HFF-Myc (cell line): ENCODE data around the gene RPTOR.

Experiments used
- DNase-seq: peaks from one replicate; pipeline ENCODE4 v3.0.0-alpha.2; 2011; ENCODE audit warnings: low read depth; ENCODE audit errors: extremely low read depth
- H3K4me3 ChIP-seq: replicated peaks from 2 replicates; pipeline ENCODE4 v1.5.1; 2011; ENCODE audit warnings: low read depth, mild to moderate bottlenecking, control low read depth, low read length
- TF ChIP-seq, protein P1 (sequence below): IDR thresholded peaks from 2 replicates; pipeline ENCODE4 v1.5.1; 2012; ENCODE audit warnings: mild to moderate bottlenecking, low read depth, low read length, control low read depth; ENCODE audit errors: missing control alignments

RPTOR gene

DNA sequence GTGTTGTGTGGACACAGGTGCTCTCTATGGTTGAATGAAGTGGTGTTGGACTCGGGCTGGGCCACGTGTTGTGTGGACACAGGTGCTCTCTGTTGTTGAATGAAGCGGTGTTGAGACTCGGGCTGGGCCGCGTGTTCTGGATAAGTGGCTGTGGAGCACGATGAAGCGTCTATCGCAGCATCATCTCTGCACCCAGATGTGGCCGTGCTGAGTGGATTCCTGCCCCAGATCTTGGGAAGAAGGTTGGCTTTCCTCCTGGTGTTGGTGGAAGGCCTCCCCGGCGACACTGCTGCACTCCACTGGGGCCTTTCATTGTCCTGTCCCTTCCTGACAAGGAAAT lies 69.1 kb downstream of the RPTOR start:
- DNase-seq, result no peak
- TF ChIP-seq, protein P1, sequence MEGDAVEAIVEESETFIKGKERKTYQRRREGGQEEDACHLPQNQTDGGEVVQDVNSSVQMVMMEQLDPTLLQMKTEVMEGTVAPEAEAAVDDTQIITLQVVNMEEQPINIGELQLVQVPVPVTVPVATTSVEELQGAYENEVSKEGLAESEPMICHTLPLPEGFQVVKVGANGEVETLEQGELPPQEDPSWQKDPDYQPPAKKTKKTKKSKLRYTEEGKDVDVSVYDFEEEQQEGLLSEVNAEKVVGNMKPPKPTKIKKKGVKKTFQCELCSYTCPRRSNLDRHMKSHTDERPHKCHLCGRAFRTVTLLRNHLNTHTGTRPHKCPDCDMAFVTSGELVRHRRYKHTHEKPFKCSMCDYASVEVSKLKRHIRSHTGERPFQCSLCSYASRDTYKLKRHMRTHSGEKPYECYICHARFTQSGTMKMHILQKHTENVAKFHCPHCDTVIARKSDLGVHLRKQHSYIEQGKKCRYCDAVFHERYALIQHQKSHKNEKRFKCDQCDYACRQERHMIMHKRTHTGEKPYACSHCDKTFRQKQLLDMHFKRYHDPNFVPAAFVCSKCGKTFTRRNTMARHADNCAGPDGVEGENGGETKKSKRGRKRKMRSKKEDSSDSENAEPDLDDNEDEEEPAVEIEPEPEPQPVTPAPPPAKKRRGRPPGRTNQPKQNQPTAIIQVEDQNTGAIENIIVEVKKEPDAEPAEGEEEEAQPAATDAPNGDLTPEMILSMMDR, result no peak
- H3K4me3 ChIP-seq, result no peak overlapping the region

DNA sequence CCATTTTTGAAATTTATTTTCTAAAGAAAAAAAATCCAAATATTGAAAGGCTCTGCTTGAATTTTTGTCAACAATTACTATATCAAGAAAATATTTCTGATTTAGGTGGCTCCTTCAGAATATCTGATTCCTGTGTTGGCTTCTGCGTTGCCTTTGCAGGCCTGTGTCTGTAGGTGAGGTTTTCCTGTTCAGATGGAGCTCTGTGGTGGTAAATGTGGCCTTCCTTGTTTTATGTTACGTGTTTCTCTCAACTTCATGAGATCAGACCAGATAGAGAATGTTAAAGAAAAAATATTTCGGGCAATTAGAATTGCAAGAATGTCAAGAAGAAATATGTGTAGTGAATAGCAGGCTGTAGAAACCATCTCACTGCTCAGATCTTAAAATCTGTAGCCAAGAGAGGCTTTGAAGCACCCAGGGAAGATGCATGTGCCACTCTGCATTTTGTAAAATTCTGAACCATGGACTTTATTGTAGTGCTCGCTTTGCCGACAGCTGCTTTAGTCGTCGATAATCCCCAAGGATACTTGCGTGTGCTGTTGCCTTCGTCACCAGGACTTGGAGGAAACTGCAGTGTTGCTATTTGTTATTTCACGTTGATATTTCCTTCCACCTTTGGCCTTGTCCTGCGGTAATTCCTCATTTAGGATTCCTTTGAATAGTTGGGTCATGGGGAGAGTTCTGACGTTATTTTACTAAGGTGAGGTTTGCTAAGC lies 69.9 kb downstream of the RPTOR start:
- no peak overlapping the region for H3K4me3 ChIP-seq
- TF ChIP-seq, protein P1, result no peak
- no peak for DNase-seq

DNA sequence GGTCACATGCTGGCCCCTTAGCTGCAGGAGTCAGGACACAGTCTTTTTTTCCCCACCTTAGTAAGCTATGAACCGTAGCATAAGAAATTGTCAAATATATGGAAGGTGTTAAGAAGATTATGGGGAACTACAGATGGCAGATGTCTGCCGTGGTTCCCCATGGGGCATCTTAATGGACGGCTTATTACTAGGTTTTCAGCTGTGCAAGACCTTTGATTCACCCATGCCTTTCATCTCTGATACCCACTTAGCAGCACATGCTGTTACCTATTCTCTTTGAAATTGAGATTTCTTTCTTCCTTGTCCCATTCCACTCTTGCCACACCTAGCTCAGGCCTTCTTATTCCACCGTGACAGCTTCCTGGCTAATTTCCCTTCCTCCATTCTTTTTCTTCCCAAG lies 70.7 kb downstream of the RPTOR start:
- H3K4me3 ChIP-seq, result no peak overlapping the region
- DNase-seq, result no peak
- TF ChIP-seq, protein P1, result no peak

DNA sequence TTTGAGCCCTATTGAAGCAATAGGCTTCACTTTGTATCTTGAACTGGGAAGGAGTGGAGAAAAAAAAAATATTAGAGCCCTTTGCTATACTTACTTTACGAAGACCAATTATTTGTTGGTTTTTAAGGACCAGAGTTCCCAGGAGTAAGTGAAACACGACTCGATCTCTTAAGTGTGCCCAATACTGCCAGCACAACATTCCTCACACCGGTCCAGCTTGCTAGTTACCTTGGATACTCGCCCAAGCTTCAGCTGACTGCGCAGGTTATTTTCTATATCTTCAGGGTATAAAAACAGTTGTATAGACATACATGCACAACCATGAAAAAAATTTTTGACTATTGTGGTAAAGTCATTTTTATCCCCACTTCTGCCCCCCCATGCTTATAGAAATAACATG lies 72.1 kb downstream of the RPTOR start:
- TF ChIP-seq, protein P1, result no peak
- no peak for DNase-seq
- H3K4me3 ChIP-seq, result no peak overlapping the region

DNA sequence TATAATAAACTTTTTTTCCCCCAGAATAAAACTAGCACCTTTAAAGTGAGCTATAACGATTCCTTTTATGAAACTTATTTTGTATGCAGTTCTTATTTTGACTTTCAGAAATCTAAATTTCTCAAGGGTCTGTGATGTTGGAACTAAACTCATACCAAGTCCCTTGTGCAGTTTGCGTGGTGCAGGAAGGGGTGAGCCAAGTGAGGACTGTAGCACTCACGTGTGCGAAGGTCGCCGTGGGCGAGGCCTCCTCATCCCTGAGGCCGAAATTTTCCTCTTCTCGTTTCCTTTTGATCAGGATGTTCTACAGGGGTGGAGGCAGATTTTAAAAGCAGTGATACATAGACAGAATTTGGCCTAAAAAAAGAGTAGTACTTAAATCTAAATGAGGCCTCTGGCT lies 73.7 kb downstream of the RPTOR start:
- no peak overlapping the region for H3K4me3 ChIP-seq
- no peak for DNase-seq
- TF ChIP-seq, protein P1, result no peak

DNA sequence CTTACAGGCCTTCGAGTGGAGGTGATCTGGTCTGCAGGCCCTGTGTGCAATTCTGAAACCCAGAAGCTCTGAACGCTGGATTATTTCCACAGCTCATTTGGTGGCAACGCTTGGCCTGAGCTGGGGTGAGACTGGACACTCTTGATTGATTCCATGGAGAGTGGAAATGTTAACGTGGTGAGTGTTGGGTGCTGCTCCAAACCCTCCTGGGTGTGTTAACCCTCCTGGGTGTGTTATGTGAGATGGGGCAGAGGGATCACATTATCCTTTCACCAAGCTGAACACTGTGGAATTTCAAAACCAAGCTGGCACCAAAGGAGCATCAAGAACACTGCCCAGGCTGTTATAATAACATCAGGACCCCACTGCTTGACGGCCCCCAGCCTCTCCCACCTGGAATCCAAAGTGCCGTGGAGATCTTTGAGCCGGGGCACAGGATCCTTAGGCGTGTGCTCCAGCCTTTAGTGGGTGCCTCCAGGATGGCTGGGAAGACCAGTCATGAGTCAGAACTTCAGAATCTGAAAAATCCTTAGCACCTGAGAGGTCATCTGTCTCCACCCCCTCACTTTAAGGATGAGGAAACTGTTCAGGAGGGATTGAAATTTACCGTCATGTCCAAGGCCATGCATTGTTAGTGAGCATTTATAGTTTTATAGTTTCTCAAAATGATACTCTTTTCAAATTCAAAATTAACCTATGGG lies 75.0 kb downstream of the RPTOR start:
- no peak overlapping the region for H3K4me3 ChIP-seq
- DNase-seq, result no peak
- TF ChIP-seq, protein P1, result no peak
